Neural cell (in vitro differentiated cells): ENCODE results near the gene NCF2. TPM values are rescaled to one million over a fixed set of nuclear protein-coding genes. Genes with fewer than 3 reads are reported as not detected.

ENCODE experiments used
- H2AFZ ChIP-seq: fragments of 200-600, 300-800 bp; sonication (generic), shearing (Covaris generic); 2 replicates; pipeline ENCODE4 v1.6.0; 2014; ENCODE audit warnings: low read depth, mild to moderate bottlenecking, antibody characterized with exemption, low read length, moderate library complexity
- H3F3A ChIP-seq: fragments of 200-600 bp; shearing (Covaris generic); 2 replicates; pipeline ENCODE4 v1.6.1; 2016; ENCODE audit warnings: mild to moderate bottlenecking, moderate library complexity, mixed read lengths, antibody characterized with exemption, low read length; ENCODE audit not compliant: insufficient read depth, poor library complexity, severe bottlenecking
- H3K27ac ChIP-seq: fragments of 200-600, 300-800 bp; sonication (generic), shearing (Covaris generic); 2 replicates; pipeline ENCODE4 v1.5.1; 2014; ENCODE audit warnings: mild to moderate bottlenecking, low read length, moderate library complexity
- H3K27me3 ChIP-seq: fragments of 300-800, 200-600 bp; sonication (generic), shearing (Covaris generic); 2 replicates; pipeline ENCODE4 v1.6.0; 2014; ENCODE audit warnings: mild to moderate bottlenecking, low read depth, low read length, moderate library complexity; ENCODE audit not compliant: insufficient read depth
- H3K36me3 ChIP-seq: fragments of 300-800, 200-600 bp; sonication (generic), shearing (Covaris generic); 2 replicates; pipeline ENCODE4 v1.5.1; 2014; ENCODE audit warnings: mild to moderate bottlenecking, antibody characterized with exemption, low read length, moderate library complexity; ENCODE audit not compliant: insufficient read depth
- H3K4me2 ChIP-seq: fragments of 300-800, 200-600 bp; sonication (generic), shearing (Covaris generic); 2 replicates; pipeline ENCODE4 v1.6.0; 2014; ENCODE audit warnings: mild to moderate bottlenecking, low read length
- H3K4me3 ChIP-seq: fragments of 300-800, 200-600 bp; sonication (generic), shearing (Covaris generic); 2 replicates; pipeline ENCODE4 v1.5.1; 2014; ENCODE audit warnings: mild to moderate bottlenecking, low read length, moderate library complexity
- H3K79me2 ChIP-seq: fragments of 200-600 bp; shearing (Covaris generic); replicated peaks from 2 replicates; pipeline ENCODE4 v1.6.0; 2014; ENCODE audit warnings: mild to moderate bottlenecking, low read length, moderate library complexity; ENCODE audit not compliant: insufficient read depth
- H3K9ac ChIP-seq: fragments of 300-800, 200-600 bp; sonication (generic), shearing (Covaris generic); 2 replicates; pipeline ENCODE4 v1.6.1; 2016; ENCODE audit warnings: mild to moderate bottlenecking, low read length, mixed read lengths
- H3K9me2 ChIP-seq: fragments of 200-600 bp; shearing (Covaris generic); 2 replicates; pipeline ENCODE4 v1.6.1; 2016; ENCODE audit warnings: mild to moderate bottlenecking, low read length, mixed read lengths; ENCODE audit not compliant: insufficient read depth
- H3K9me3 ChIP-seq: fragments of 200-600, 300-800 bp; sonication (generic), shearing (Covaris generic); 2 replicates; pipeline ENCODE4 v1.6.1; 2016; ENCODE audit warnings: mild to moderate bottlenecking, mixed run types, low read length, moderate library complexity, mixed read lengths
- H4K20me1 ChIP-seq: fragments of 200-600 bp; shearing (Covaris generic); 2 replicates; pipeline ENCODE4 v1.6.1; 2016; ENCODE audit warnings: mild to moderate bottlenecking, mixed run types; ENCODE audit not compliant: insufficient read depth
- EP300 ChIP-seq: fragments of 450-650 bp; conservative IDR thresholded peaks from 2 replicates; pipeline ENCODE4 v1.6.1; 2014; ENCODE audit warnings: antibody characterized with exemption, mild to moderate bottlenecking, moderate library complexity; ENCODE audit not compliant: poor library complexity, severe bottlenecking
- EZH2 ChIP-seq: fragments of 200-600, 300-800 bp; shearing (Covaris generic), sonication (generic); IDR thresholded peaks from 2 replicates; pipeline ENCODE4 v1.6.1; 2014; ENCODE audit warnings: antibody characterized with exemption, low read length, borderline replicate concordance, mild to moderate bottlenecking; ENCODE audit not compliant: insufficient read depth, poor library complexity, severe bottlenecking
- MXI1 ChIP-seq: fragments of 450-650 bp; conservative IDR thresholded peaks from 2 replicates; pipeline ENCODE4 v1.6.1; 2014; ENCODE audit warnings: antibody characterized with exemption, mild to moderate bottlenecking; ENCODE audit not compliant: poor library complexity, severe bottlenecking
- POLR2AphosphoS5 ChIP-seq: IDR thresholded peaks from 2 replicates; pipeline ENCODE4 v1.6.1; 2012
- RAD21 ChIP-seq: fragments of 450-650 bp; conservative IDR thresholded peaks from 2 replicates; pipeline ENCODE4 v1.6.1; 2014; ENCODE audit warnings: antibody characterized with exemption, mild to moderate bottlenecking, moderate library complexity
- SMC3 ChIP-seq: fragments of 450-650 bp; conservative IDR thresholded peaks from 2 replicates; pipeline ENCODE4 v1.6.1; 2014; ENCODE audit warnings: antibody characterized with exemption, mild to moderate bottlenecking, moderate library complexity; ENCODE audit not compliant: poor library complexity
- TAF1 ChIP-seq: IDR thresholded peaks from 2 replicates; pipeline ENCODE4 v1.6.1; 2012; ENCODE audit warnings: low read depth
- polyA plus RNA-seq: library from polyadenylated mRNA; depleted of rRNA; stranded (reverse); fragments of >200 nt; gene quantifications from 2 replicates; pipeline ENCODE4 v1.2.3, GENCODE V29; 2014
- TF ChIP-seq, protein P1 (sequence below): fragments of 450-650 bp; IDR thresholded peaks from 2 replicates; pipeline ENCODE4 v1.5.1; 2014; ENCODE audit warnings: antibody characterized with exemption, mild to moderate bottlenecking, moderate library complexity; ENCODE audit not compliant: poor library complexity, severe bottlenecking
- TF ChIP-seq, protein P2 (sequence below): IDR thresholded peaks from 2 replicates; pipeline ENCODE4 v1.6.1; 2012; ENCODE audit warnings: borderline replicate concordance

NCF2 gene
- polyA plus RNA-seq, 1 donor from 2014 or later, result not detected

DNA sequence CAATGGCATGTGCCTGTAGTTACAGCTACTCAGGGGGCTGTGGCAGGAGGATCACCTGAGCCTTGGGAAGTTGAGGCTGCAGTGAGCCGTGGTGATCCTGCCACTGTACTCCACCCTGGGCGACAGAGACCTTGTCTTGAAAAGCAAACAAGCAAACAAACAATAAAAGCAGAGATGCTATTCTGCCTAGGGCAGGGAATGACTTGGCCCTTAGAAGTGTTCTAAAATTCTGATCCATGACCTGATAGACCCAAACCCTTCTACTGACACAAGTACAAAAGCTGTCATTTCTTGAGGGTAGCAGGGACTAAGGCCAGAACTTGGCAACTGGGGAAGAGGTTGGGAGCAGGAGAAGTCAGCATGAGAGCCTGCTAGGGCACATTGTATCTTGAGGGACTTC is 15.6 kb upstream of the NCF2 start:
- Histone ChIP-seq H4K20me1 (no peaks in the 10 kb centered on the region), H3F3A (no peaks in the 10 kb centered on the region), H3K36me3 (no peaks in the 10 kb centered on the region), H3K27ac (no peak overlapping the region), H2AFZ (no peak overlapping the region), H3K9me2 (no peaks in the 10 kb centered on the region), H3K4me3 (no peak overlapping the region), H3K27me3 (no peaks in the 10 kb centered on the region), H3K4me2 (no peak overlapping the region), H3K9me3 (no peaks in the 10 kb centered on the region), H3K79me2 (no peaks in the 10 kb centered on the region), H3K9ac (no peak overlapping the region)
- TF ChIP-seq RAD21 (no peak), SMC3 (no peak), EP300 (no peak), TAF1 (no peak), MXI1 (no peak), POLR2AphosphoS5 (no peak)
- TF ChIP-seq, protein P1, sequence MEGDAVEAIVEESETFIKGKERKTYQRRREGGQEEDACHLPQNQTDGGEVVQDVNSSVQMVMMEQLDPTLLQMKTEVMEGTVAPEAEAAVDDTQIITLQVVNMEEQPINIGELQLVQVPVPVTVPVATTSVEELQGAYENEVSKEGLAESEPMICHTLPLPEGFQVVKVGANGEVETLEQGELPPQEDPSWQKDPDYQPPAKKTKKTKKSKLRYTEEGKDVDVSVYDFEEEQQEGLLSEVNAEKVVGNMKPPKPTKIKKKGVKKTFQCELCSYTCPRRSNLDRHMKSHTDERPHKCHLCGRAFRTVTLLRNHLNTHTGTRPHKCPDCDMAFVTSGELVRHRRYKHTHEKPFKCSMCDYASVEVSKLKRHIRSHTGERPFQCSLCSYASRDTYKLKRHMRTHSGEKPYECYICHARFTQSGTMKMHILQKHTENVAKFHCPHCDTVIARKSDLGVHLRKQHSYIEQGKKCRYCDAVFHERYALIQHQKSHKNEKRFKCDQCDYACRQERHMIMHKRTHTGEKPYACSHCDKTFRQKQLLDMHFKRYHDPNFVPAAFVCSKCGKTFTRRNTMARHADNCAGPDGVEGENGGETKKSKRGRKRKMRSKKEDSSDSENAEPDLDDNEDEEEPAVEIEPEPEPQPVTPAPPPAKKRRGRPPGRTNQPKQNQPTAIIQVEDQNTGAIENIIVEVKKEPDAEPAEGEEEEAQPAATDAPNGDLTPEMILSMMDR, result no peak
- TF ChIP-seq, protein P2, sequence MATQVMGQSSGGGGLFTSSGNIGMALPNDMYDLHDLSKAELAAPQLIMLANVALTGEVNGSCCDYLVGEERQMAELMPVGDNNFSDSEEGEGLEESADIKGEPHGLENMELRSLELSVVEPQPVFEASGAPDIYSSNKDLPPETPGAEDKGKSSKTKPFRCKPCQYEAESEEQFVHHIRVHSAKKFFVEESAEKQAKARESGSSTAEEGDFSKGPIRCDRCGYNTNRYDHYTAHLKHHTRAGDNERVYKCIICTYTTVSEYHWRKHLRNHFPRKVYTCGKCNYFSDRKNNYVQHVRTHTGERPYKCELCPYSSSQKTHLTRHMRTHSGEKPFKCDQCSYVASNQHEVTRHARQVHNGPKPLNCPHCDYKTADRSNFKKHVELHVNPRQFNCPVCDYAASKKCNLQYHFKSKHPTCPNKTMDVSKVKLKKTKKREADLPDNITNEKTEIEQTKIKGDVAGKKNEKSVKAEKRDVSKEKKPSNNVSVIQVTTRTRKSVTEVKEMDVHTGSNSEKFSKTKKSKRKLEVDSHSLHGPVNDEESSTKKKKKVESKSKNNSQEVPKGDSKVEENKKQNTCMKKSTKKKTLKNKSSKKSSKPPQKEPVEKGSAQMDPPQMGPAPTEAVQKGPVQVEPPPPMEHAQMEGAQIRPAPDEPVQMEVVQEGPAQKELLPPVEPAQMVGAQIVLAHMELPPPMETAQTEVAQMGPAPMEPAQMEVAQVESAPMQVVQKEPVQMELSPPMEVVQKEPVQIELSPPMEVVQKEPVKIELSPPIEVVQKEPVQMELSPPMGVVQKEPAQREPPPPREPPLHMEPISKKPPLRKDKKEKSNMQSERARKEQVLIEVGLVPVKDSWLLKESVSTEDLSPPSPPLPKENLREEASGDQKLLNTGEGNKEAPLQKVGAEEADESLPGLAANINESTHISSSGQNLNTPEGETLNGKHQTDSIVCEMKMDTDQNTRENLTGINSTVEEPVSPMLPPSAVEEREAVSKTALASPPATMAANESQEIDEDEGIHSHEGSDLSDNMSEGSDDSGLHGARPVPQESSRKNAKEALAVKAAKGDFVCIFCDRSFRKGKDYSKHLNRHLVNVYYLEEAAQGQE, result no peak

DNA sequence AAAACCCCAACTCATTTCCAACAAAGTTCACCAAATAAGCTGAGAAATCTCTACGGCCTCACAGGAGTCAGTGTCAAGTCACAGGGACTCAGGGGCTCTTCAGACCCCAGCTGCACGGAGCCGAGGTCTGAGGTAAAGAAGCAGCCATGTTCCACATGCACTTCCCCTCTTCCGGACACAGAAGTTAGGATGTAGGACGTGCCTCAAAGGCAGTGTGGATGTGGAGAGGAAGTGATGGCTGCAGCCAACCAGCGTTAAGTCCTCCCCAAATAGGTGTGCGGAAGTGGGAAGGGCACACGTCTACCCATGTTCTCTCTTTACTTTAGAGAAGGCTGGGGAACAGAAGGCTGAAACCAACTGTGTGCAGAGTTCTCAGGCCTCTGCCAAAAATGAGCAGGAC is 14.6 kb upstream of the NCF2 start:
- Histone ChIP-seq H3K9me2 (no peaks in the 10 kb centered on the region), H3K36me3 (no peaks in the 10 kb centered on the region), H3K79me2 (no peaks in the 10 kb centered on the region), H3K27me3 (no peaks in the 10 kb centered on the region), H2AFZ (no peak overlapping the region), H3F3A (no peaks in the 10 kb centered on the region), H3K9me3 (no peaks in the 10 kb centered on the region), H3K27ac (no peak overlapping the region), H3K4me2 (no peak overlapping the region), H3K4me3 (no peak overlapping the region), H4K20me1 (no peaks in the 10 kb centered on the region), H3K9ac (no peak overlapping the region)
- TF ChIP-seq, protein P1, result no peak
- TF ChIP-seq, protein P2, result no peak
- no peak for TF ChIP-seq TAF1
- TF ChIP-seq MXI1, result no peak
- TF ChIP-seq POLR2AphosphoS5, result no peak
- TF ChIP-seq EZH2, result no peak
- no peak for TF ChIP-seq SMC3
- no peak for TF ChIP-seq EP300
- no peak for TF ChIP-seq RAD21
